GM20431 (cell line): ENCODE results near the gene C1orf141.

Experiments used
- in situ Hi-C: fragments of 300-500 bp; cut with MseI, MboI; formaldehyde crosslinking; loops from one replicate; pipeline ENCODE4 v1.15.0; 2020; ENCODE audit warnings: low sequenced_read_pairs; ENCODE audit not compliant: unreplicated experiment

Gene C1orf141

GRCh38 chr1:67146101-67146500 lies 11.3 kb upstream of the C1orf141 start:
- in situ Hi-C loops, result loop anchor here (25.0 kb wide), 1 partner anchor 384 kb away; the partner anchor contains the start of gene DYNLT5

- in situ Hi-C loops, result loop anchor here (25.0 kb wide), 1 partner anchor 382 kb away; the partner anchor contains the start of gene DYNLT5
These were observed 9.9 kb upstream of the C1orf141 start for GRCh38 chr1:67144696-67145095.

DNA sequence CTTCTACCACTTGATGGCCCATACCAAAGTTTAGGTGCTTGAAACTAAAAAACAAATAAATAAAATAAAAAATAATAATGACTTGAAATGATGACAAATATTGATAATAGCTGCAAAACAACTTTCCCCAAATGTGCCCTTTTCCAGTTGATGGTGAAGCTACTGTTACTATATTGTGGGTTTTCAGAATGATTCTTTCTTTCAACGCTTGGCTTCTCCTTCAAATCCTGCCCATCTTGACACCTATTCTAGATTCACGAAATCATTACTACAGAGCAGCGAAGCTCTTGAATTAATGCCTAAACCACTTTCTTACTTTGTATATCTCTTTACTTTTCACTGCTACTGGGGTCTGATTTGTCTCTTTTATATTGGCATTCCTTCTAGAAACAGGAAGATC lies 9.2 kb upstream of the C1orf141 start:
- in situ Hi-C loops, result loop anchor here (25.0 kb wide), 1 partner anchor 382 kb away; the partner anchor contains the start of gene DYNLT5

- in situ Hi-C loops, result loop anchor here (25.0 kb wide), 1 partner anchor 381 kb away; the partner anchor contains the start of gene DYNLT5
These were observed 8.2 kb upstream of the C1orf141 start for GRCh38 chr1:67142931-67143330.

GRCh38 chr1:67141832-67142231 lies 7.1 kb upstream of the C1orf141 start:
- in situ Hi-C loops, result loop anchor here (25.0 kb wide), 1 partner anchor 380 kb away; the partner anchor contains the start of gene DYNLT5

GRCh38 chr1:67140460-67140859 lies 5.7 kb upstream of the C1orf141 start:
- in situ Hi-C loops, result loop anchor here (25.0 kb wide), 1 partner anchor 378 kb away; the partner anchor contains the start of gene DYNLT5

- in situ Hi-C loops, result loop anchor here (25.0 kb wide), 1 partner anchor 377 kb away; the partner anchor contains the start of gene DYNLT5
These were observed 4.2 kb upstream of the C1orf141 start for GRCh38 chr1:67138813-67139499.

GRCh38 chr1:67137307-67137753 lies 2.6 kb upstream of the C1orf141 start:
- in situ Hi-C loops, result loop anchor here (25.0 kb wide), 1 partner anchor 375 kb away; the partner anchor contains the start of gene DYNLT5

DNA sequence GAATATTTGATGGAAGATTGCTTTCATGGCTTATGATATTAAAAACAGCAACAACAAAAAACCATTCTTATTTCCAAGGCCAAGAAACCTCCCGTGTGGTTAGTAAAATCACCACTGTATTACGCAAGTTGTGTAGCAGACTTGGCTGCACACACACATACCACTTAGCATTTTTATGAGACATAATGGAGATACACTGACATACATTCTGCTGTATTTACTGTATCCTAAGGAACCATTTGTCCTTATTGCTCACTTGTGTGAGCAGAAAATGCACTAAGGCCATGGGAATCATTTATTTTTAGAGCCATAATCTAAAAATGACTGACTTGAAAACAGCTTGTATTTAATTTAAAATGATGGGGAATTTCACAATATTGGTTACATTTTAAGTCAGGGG lies 584 bp upstream of the C1orf141 start:
- in situ Hi-C loops, result loop anchor here (25.0 kb wide), 1 partner anchor 373 kb away; the partner anchor contains the start of gene DYNLT5

DNA sequence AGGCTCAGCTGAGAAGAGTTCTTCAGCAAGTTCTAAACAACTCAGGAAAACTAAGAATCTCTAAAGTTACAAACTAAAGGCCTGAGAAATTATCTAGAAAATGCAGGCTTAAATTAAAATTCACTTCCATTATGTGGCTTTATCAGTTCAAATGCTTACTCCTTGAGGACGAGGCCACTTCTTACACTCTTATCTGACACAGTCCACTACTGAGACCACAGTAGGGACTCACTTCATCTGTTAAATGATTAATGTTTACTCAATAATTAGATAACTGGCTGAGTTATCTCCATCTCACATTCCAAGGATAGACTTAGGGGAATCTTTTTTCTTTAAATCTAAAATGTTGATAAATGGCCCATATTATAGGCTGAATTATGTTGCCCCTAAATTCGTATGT lies 1.6 kb downstream of the C1orf141 start:
- in situ Hi-C loops, result loop anchor here (25.0 kb wide), 1 partner anchor 371 kb away; the partner anchor contains the start of gene DYNLT5

GRCh38 chr1:67130673-67131072 lies 4.1 kb downstream of the C1orf141 start:
- in situ Hi-C loops, result loop anchor here (25.0 kb wide), 1 partner anchor 368 kb away; the partner anchor contains the start of gene DYNLT5

GRCh38 chr1:67126974-67127373 lies 7.8 kb downstream of the C1orf141 start:
- in situ Hi-C loops, result loop anchor here (25.0 kb wide), 1 partner anchor 365 kb away; the partner anchor contains the start of gene DYNLT5

- in situ Hi-C loops, result loop anchor here (25.0 kb wide), 1 partner anchor 364 kb away; the partner anchor contains the start of gene DYNLT5
These were observed 8.5 kb downstream of the C1orf141 start for GRCh38 chr1:67126111-67126746.

- in situ Hi-C loops, result no loop called here
These were observed 10.3 kb downstream of the C1orf141 start for GRCh38 chr1:67124455-67124854.

GRCh38 chr1:67120855-67121619 lies 13.7 kb downstream of the C1orf141 start:
- in situ Hi-C loops, result no loop called here

DNA sequence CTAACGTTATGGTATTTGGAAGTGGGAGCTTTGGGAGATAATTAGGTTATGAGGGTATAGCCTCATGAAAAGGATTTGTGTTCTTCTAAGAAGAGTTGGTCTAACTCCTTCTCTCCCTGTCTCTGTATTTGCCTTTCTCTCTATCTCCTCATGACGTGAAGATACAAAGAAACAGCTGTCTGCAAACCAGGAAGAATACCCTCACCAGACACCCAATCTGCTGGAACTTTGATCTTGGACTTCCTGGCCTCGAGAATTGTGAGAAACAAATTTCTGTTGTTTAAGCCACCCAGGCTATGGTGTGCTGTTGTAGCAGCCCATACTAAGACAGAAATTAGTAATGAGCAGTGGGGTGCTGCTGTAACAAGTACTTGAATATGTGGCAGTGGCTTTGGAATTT lies 16.1 kb downstream of the C1orf141 start:
- in situ Hi-C loops, result no loop called here

DNA sequence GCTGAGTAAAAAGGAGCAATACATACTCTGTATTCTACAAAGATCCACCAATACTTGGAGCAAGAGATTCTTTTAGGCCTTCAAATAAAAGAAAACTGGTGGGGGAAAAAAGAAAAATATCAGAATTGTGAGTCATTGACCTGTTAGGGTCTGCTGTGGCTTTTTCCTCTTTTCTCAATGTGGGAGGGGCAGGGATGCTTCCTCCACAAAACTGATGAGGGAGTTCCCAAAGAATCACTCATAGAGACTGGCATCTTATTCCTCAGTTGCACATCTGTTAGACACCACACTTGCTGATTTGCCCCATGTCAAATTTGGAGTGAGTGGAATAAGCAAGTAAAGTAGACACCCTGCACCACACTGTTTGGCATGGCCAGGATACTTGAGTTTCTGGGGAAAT lies 16.6 kb downstream of the C1orf141 start:
- in situ Hi-C loops, result no loop called here

GRCh38 chr1:67114162-67114561 lies 20.6 kb downstream of the C1orf141 start:
- in situ Hi-C loops, result no loop called here

GRCh38 chr1:67110352-67110751 lies 24.4 kb downstream of the C1orf141 start:
- in situ Hi-C loops, result no loop called here

GRCh38 chr1:67105508-67105907 lies 29.3 kb downstream of the C1orf141 start:
- in situ Hi-C loops, result no loop called here
